Measurements from ENCODE around the gene SYT3. TPM values are rescaled to one million over a fixed set of nuclear protein-coding genes. Genes with fewer than 3 reads are reported as not detected.
"Not testable (repeated sequence)": the region's sequence is repeated elsewhere in the genome, so short reads cannot be mapped to it uniquely, and the experiment has no call there.

Gene SYT3
- polyA plus RNA-seq, 3 donors = not detected

- H3K79me2 ChIP-seq (ENCODE audit: insufficient read depth, low read length); H2AFZ ChIP-seq (ENCODE audit: insufficient read depth, low read depth, low read length, poor library complexity, severe bottlenecking); H3K36me3 ChIP-seq (replicated peaks in 1 of 2; ENCODE audit: control insufficient read depth in 1 of 2, insufficient read depth in 2 of 2, low read length in 2 of 2); H3K9me3 ChIP-seq (replicated peaks in 1 of 2; ENCODE audit: control insufficient read depth in 1 of 2, insufficient read depth in 1 of 2, low read length in 2 of 2); H3K4me3 Mint-ChIP-seq; H3K4me1 Mint-ChIP-seq; DNase-seq; H3K4me1 ChIP-seq (ENCODE audit: control insufficient read depth in 1 of 2, insufficient read depth in 2 of 2, low read length in 2 of 2); H3K9me3 Mint-ChIP-seq; H4K20me1 ChIP-seq (ENCODE audit: insufficient read depth, low read length); intact Hi-C loops (cut with micrococcal nuclease); H3K27ac Mint-ChIP-seq; H3K27ac ChIP-seq (ENCODE audit: low read depth in 1 of 2, low read length in 2 of 2); H3K36me3 Mint-ChIP-seq; H3K27me3 Mint-ChIP-seq (ENCODE audit: low read depth in 3 of 3); H3K9ac ChIP-seq (ENCODE audit: insufficient read depth, low read length, poor library complexity, severe bottlenecking); H3K4me2 ChIP-seq (replicated peaks; ENCODE audit: extremely low read depth, low read length, poor library complexity, severe bottlenecking); H3K27me3 ChIP-seq (ENCODE audit: control insufficient read depth in 2 of 2, insufficient read depth in 2 of 2, low read length in 2 of 2); H3K4me3 ChIP-seq (replicated peaks in 1 of 3; ENCODE audit: low read depth in 2 of 3, low read length in 3 of 3): not testable (repeated sequence)
- WGBS (ENCODE audit: insufficient coverage) = 100% methylated on average over 3 of the region's 5 CpGs
Measured at GRCh38 chr19:50619184-50619583, 20.5 kb downstream of the SYT3 start.

- H3K79me2 ChIP-seq (ENCODE audit: insufficient read depth, low read length); H3K4me1 Mint-ChIP-seq; H3K9me3 ChIP-seq (replicated peaks in 1 of 2; ENCODE audit: control insufficient read depth in 1 of 2, insufficient read depth in 1 of 2, low read length in 2 of 2); H3K9ac ChIP-seq (ENCODE audit: insufficient read depth, low read length, poor library complexity, severe bottlenecking); DNase-seq; H3K4me1 ChIP-seq (ENCODE audit: control insufficient read depth in 1 of 2, insufficient read depth in 2 of 2, low read length in 2 of 2); H3K27ac ChIP-seq (ENCODE audit: low read depth in 1 of 2, low read length in 2 of 2); H3K27me3 ChIP-seq (ENCODE audit: control insufficient read depth in 2 of 2, insufficient read depth in 2 of 2, low read length in 2 of 2); H3K36me3 Mint-ChIP-seq; H2AFZ ChIP-seq (ENCODE audit: insufficient read depth, low read depth, low read length, poor library complexity, severe bottlenecking); H3K4me2 ChIP-seq (replicated peaks; ENCODE audit: extremely low read depth, low read length, poor library complexity, severe bottlenecking); H3K4me3 ChIP-seq (replicated peaks in 1 of 3; ENCODE audit: low read depth in 2 of 3, low read length in 3 of 3); H3K9me3 Mint-ChIP-seq; intact Hi-C loops (cut with micrococcal nuclease); H3K4me3 Mint-ChIP-seq; H3K27me3 Mint-ChIP-seq (ENCODE audit: low read depth in 3 of 3); H4K20me1 ChIP-seq (ENCODE audit: insufficient read depth, low read length); H3K36me3 ChIP-seq (replicated peaks in 1 of 2; ENCODE audit: control insufficient read depth in 1 of 2, insufficient read depth in 2 of 2, low read length in 2 of 2); H3K27ac Mint-ChIP-seq: not testable (repeated sequence)
- 82% methylated on average over 4 of the region's 5 CpGs for WGBS (ENCODE audit: insufficient coverage)
Measured at GRCh38 chr19:50618379-50618778, 21.3 kb downstream of the SYT3 start.

DNA sequence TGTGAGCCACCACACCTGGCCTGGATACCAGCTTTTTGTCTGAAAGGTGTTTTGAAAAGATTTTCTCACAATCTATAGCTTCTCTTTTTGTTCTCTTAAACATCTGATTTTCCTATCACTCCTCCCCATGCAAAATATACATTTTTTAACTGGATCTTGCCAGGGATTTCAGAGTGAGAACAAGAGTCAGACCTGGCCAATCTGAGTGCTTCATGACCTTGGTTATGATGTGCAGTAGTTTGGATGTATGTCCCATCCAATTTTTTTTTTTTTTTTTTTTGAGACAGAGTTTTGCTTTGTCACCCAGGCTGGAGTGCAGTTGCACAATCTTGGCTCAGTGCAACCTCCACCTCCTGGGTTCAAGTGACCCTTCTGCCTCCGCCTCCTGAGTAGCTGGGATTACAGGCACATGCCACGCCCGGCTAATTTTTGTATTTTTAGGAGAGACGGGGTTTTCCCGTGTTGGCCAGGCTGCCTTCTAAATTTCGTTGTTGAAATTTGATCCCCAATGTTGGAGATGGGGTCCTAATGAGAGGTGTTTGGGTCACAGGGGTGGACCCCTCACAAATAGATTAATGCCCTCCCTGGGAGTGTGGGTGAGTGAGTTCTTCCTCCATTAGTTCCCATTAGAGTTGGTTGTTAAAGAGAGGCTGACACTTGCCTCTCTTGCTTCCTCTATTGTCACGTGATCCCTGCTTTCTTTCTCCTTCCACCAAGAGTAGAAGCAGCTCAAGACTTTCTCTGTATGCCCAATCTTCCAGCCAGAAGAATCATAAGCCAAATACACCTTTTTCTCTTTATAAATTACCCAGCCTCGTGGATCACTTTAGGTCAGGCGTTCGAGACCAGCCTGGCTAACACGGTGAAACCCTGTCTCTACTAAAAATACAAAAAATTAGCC is 26.9 kb downstream of the SYT3 start:
- H2AFZ ChIP-seq (ENCODE audit: insufficient read depth, low read depth, low read length, poor library complexity, severe bottlenecking); H3K4me2 ChIP-seq (replicated peaks; ENCODE audit: extremely low read depth, low read length, poor library complexity, severe bottlenecking); H3K4me3 Mint-ChIP-seq; H3K4me1 ChIP-seq (ENCODE audit: control insufficient read depth in 1 of 2, insufficient read depth in 2 of 2, low read length in 2 of 2); H3K27me3 ChIP-seq (ENCODE audit: control insufficient read depth in 2 of 2, insufficient read depth in 2 of 2, low read length in 2 of 2); H3K27ac ChIP-seq (ENCODE audit: low read depth in 1 of 2, low read length in 2 of 2); DNase-seq; intact Hi-C loops (cut with micrococcal nuclease); H3K4me3 ChIP-seq (replicated peaks in 1 of 3; ENCODE audit: low read depth in 2 of 3, low read length in 3 of 3); H3K9me3 ChIP-seq (replicated peaks in 1 of 2; ENCODE audit: control insufficient read depth in 1 of 2, insufficient read depth in 1 of 2, low read length in 2 of 2); H3K36me3 Mint-ChIP-seq; H3K79me2 ChIP-seq (ENCODE audit: insufficient read depth, low read length); H3K36me3 ChIP-seq (replicated peaks in 1 of 2; ENCODE audit: control insufficient read depth in 1 of 2, insufficient read depth in 2 of 2, low read length in 2 of 2); H4K20me1 ChIP-seq (ENCODE audit: insufficient read depth, low read length); H3K9ac ChIP-seq (ENCODE audit: insufficient read depth, low read length, poor library complexity, severe bottlenecking); H3K4me1 Mint-ChIP-seq: not testable (repeated sequence)
- 0% methylated on average over 1 of the region's 11 CpGs for WGBS (ENCODE audit: insufficient coverage)
- Mint-ChIP-seq H3K27ac (peak overlapping the region in 1 of 7 donors; percentile 57), H3K27me3 (ENCODE audit: low read depth in 3 of 3) (peaks cover 10 to 19% (median 14%) of the 10 kb centered on the region in 3 donors), H3K9me3 (peaks cover 6 to 18% (median 10%) of the 10 kb centered on the region in 7 donors)
